ENCODE results near the gene MAP3K9. TPM values are rescaled to one million over a fixed set of nuclear protein-coding genes. Genes with fewer than 3 reads are reported as not detected.

MAP3K9 gene
- total RNA-seq, 1 donor from 2014 or later = 0.96 TPM

GRCh38 chr14:70808416-70809224 lies 693 bp downstream of the MAP3K9 start:
- H3K4me3 ChIP-seq = peak overlapping the region; percentile 75 to 92
- H3K4me1 ChIP-seq = peaks cover 3 to 7% of the 10 kb centered on the region in 2 donors
- no peaks in the 10 kb centered on the region for H3K36me3 ChIP-seq
- no peak for DNase-seq (ENCODE audit: low spot score in 2 of 2)
- no peaks in the 10 kb centered on the region for H3K27me3 ChIP-seq
- intact Hi-C loops (cut with DNase I) = loop anchor here (5.0 kb wide), 1 partner anchor 96 kb away; no protein-coding TSS in a partner anchor
- H3K27ac ChIP-seq = peak overlapping the region in 1 of 2 donors; percentile 20
- no peaks in the 10 kb centered on the region for H3K9me3 ChIP-seq
- no peak for TF ChIP-seq CTCF (IDR thresholded peaks at IDR 0.05)

- no peak for DNase-seq (ENCODE audit: low spot score in 2 of 2)
- intact Hi-C loops (cut with DNase I) = loop anchor here (5.0 kb wide), 1 partner anchor 96 kb away; no protein-coding TSS in a partner anchor
- no peak overlapping the region for H3K27ac ChIP-seq
- H3K4me3 ChIP-seq = peak overlapping the region; percentile 75 to 92
- H3K9me3 ChIP-seq = no peaks in the 10 kb centered on the region
- TF ChIP-seq CTCF (IDR thresholded peaks at IDR 0.05) = no peak
- peaks cover 3 to 7% of the 10 kb centered on the region in 2 donors for H3K4me1 ChIP-seq
- no peaks in the 10 kb centered on the region for H3K36me3 ChIP-seq
- H3K27me3 ChIP-seq = no peaks in the 10 kb centered on the region
Measured at GRCh38 chr14:70807898-70808415, 1.4 kb downstream of the MAP3K9 start.

GRCh38 chr14:70804556-70805162 lies 4.7 kb downstream of the MAP3K9 start:
- no peak for DNase-seq (ENCODE audit: low spot score in 2 of 2)
- Histone ChIP-seq H3K36me3 (no peaks in the 10 kb centered on the region), H3K9me3 (no peaks in the 10 kb centered on the region), H3K4me3 (no peak overlapping the region), H3K27me3 (no peaks in the 10 kb centered on the region), H3K27ac (no peak overlapping the region), H3K4me1 (peaks cover 3 to 7% of the 10 kb centered on the region in 2 donors)
- intact Hi-C loops (cut with DNase I) = loop anchor here (5.0 kb wide), 1 partner anchor 92 kb away; no protein-coding TSS in a partner anchor
- no peak for TF ChIP-seq CTCF (IDR thresholded peaks at IDR 0.05)

GRCh38 chr14:70803321-70804310 lies 5.7 kb downstream of the MAP3K9 start:
- TF ChIP-seq CTCF (IDR thresholded peaks at IDR 0.05) = no peak
- no peak for DNase-seq (ENCODE audit: low spot score in 2 of 2)
- Histone ChIP-seq H3K9me3 (no peaks in the 10 kb centered on the region), H3K4me1 (peaks cover 0 to 4% of the 10 kb centered on the region in 2 donors), H3K4me3 (no peak overlapping the region), H3K27me3 (no peaks in the 10 kb centered on the region), H3K27ac (no peak overlapping the region), H3K36me3 (no peaks in the 10 kb centered on the region)
- intact Hi-C loops (cut with DNase I) = no loop called here

- DNase-seq (ENCODE audit: low spot score in 2 of 2) = no peak
- Histone ChIP-seq H3K27ac (no peak overlapping the region), H3K4me3 (no peak overlapping the region), H3K4me1 (no peaks in the 10 kb centered on the region), H3K36me3 (no peaks in the 10 kb centered on the region), H3K9me3 (no peaks in the 10 kb centered on the region), H3K27me3 (no peaks in the 10 kb centered on the region)
- intact Hi-C loops (cut with DNase I) = no loop called here
- TF ChIP-seq CTCF (IDR thresholded peaks at IDR 0.05) = no peak
Measured at GRCh38 chr14:70802379-70802778, 6.9 kb downstream of the MAP3K9 start.

All from ascending aorta (tissue), 2 donors.